Lower leg skin (tissue), 4 donors: ENCODE results near the gene TMEM39B. TPM values are rescaled to one million over a fixed set of nuclear protein-coding genes. Genes with fewer than 3 reads are reported as not detected.

Experiments
- DNase-seq, 2 donors: peaks; one replicate each; pipeline ENCODE4 v3.0.0-alpha.2; 2019; ENCODE audit warnings: low spot score in 2 of 2
- H3K4me3 ChIP-seq: fragments of 200-600 bp; sonication (generic); 2 replicates; pipeline ENCODE4 v1.5.1; 2017; ENCODE audit warnings: mild to moderate bottlenecking, low read depth; ENCODE audit not compliant: poor library complexity, severe bottlenecking
- POLR2A ChIP-seq, 2 donors: fragments of 450-650 bp; IDR thresholded peaks; one replicate each; pipeline ENCODE4 v1.6.1; 2016 to 2017; ENCODE audit warnings: antibody characterized with exemption in 2 of 2, mild to moderate bottlenecking in 1 of 2, moderate library complexity in 1 of 2
- WGBS, 2 donors: methylation state at CpG; one replicate each; pipeline ENCODE4 v1.1.5; 2018; 5-methylcytosine and 5-hydroxymethylcytosine counted together
- intact Hi-C: fragments of 100-400 bp; cut with DNase I; formaldehyde crosslinking; loops from one replicate; pipeline ENCODE4 v1.15.0; 2023; ENCODE audit warnings: low total_unique reads
- microRNA-seq, 2 donors: library from miRNA; unstranded; fragments of <30 nt; microRNA quantifications; one replicate each; pipeline ENCODE4, GENCODE V29; 2016; ENCODE audit warnings: borderline replicate concordance in 2 of 2, borderline number of aligned reads in 1 of 2
- total RNA-seq, 4 donors: library from RNA; depleted of rRNA; stranded (reverse); fragments of >200 nt; gene quantifications; one replicate each; pipeline ENCODE4 v1.1.0, GENCODE V29; 2016
- TF ChIP-seq, protein P1 (sequence below), 3 donors: fragments of 450-650 bp; IDR thresholded peaks; one replicate each; pipeline ENCODE4 v1.5.1; 2016; ENCODE audit warnings: antibody characterized with exemption in 3 of 3, mild to moderate bottlenecking in 3 of 3, moderate library complexity in 2 of 3

TMEM39B gene
- total RNA-seq, 4 donors from 2014 or later: 2.9 to 5.0 (median 4.3) TPM

DNA sequence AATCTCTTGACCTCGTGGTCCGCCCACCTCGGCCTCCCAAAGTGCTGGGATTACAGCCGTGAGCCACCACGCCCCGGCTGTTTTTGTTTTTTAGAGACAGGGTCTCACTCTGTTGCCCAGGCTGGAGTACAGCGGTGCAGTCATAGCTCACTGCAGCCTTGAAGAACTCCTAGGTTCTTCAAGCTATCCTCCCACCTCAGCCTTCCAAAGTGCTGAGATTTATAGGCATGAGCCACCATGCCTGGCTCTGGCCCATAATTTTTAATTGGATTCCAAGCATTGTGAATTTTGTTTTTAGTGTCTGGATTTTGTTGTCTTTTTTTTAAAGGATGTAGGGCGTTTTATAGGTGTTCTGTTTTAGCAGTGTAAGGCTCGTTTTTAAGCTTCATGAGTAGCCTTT, 78.1 kb downstream of the TMEM39B start:
- 88 to 91% methylated on average over 9 of the region's 9 CpGs for WGBS, 2 donors

DNA sequence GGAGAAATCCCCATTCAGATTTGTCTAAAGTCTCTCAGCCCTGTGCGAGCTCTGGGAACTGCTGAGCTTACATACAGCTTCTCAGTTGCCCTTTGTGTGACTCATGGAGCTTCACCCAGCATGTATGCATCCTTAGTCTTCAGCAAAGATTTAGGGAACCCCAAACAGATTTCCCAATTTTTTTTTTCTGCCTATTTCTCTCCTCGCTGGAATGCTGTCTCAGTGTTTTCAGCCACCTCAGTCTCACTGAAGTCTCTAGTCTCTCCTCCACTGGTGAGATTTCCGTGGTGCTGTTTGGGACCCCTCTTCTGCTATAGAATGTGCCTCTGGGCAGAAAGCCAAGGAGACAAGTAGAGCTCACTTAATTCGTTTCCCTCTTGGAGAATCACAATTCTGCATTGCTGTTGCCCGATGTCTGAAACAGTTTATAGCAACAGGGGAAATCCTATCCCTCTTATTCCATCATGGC, 78.6 kb downstream of the TMEM39B start:
- WGBS, 2 donors: 56 to 58% methylated on average over 5 of the region's 5 CpGs
- H3K4me3 ChIP-seq: no peak overlapping the region
- TF ChIP-seq, protein P1, sequence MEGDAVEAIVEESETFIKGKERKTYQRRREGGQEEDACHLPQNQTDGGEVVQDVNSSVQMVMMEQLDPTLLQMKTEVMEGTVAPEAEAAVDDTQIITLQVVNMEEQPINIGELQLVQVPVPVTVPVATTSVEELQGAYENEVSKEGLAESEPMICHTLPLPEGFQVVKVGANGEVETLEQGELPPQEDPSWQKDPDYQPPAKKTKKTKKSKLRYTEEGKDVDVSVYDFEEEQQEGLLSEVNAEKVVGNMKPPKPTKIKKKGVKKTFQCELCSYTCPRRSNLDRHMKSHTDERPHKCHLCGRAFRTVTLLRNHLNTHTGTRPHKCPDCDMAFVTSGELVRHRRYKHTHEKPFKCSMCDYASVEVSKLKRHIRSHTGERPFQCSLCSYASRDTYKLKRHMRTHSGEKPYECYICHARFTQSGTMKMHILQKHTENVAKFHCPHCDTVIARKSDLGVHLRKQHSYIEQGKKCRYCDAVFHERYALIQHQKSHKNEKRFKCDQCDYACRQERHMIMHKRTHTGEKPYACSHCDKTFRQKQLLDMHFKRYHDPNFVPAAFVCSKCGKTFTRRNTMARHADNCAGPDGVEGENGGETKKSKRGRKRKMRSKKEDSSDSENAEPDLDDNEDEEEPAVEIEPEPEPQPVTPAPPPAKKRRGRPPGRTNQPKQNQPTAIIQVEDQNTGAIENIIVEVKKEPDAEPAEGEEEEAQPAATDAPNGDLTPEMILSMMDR (IDR thresholded peaks at IDR 0.05): no peak
- no peak for TF ChIP-seq POLR2A (IDR thresholded peaks at IDR 0.05)
- intact Hi-C loops: no loop called here
- no peak for DNase-seq

More for the DNA sequence above, 78.1 kb downstream of the TMEM39B start:
- no peak for DNase-seq
- intact Hi-C loops: no loop called here
- no peak for TF ChIP-seq POLR2A (IDR thresholded peaks at IDR 0.05)
- H3K4me3 ChIP-seq: no peak overlapping the region

Small RNA genes within 50 kb of the gene (microRNA-seq; reads per million reads assigned to microRNA genes)
- 0 reads per million in 2 donors for gene MIR5585

Other genes starting within 250 kb of the TMEM39B start
- 10 to 100 TPM; 40.9 to 92.8 (median 67.3) TPM for gene PTP4A2, start 134.6 kb upstream of the TMEM39B start, total RNA-seq
- 10 to 100 TPM; 60.8 to 94.3 (median 84.7) TPM for gene KHDRBS1, start 59.1 kb upstream of the TMEM39B start, total RNA-seq
- 10 to 100 TPM; 44.2 to 48.5 (median 44.3) TPM for gene KPNA6, start 35.1 kb downstream of the TMEM39B start, total RNA-seq
- 10 to 100 TPM; 41.1 to 62.0 (median 56.6) TPM for gene TXLNA, start 106.7 kb downstream of the TMEM39B start, total RNA-seq
- 1 to 10 TPM; 2.0 to 3.6 (median 3.3) TPM for gene CCDC28B, start 127.7 kb downstream of the TMEM39B start, total RNA-seq
- 1 to 10 TPM; 3.4 to 6.5 (median 4.7) TPM for gene IQCC, start 132.7 kb downstream of the TMEM39B start, total RNA-seq
- not detected for gene DCDC2B, start 136.2 kb downstream of the TMEM39B start, total RNA-seq
- gene TMEM234, start 149.4 kb downstream of the TMEM39B start, total RNA-seq: 10 to 100 TPM in 2 of 4 donors, 1 to 10 TPM in 2; 2.7 to 14.8 (median 9.0) TPM
- 100 to 1,000 TPM; 128 to 189 (median 169) TPM for gene EIF3I, start 149.5 kb downstream of the TMEM39B start, total RNA-seq
- gene FAM167B, start 174.3 kb downstream of the TMEM39B start, total RNA-seq: 1 to 10 TPM in 1 of 4 donors, under 1 TPM in 2, not detected in 1; 0.42 to 1.4 (median 0.51) TPM
- gene LCK, start 178.3 kb downstream of the TMEM39B start, total RNA-seq: 1 to 10 TPM in 3 of 4 donors, under 1 TPM in 1; 0.25 to 3.0 (median 2.0) TPM
- gene HDAC1, start 219.1 kb downstream of the TMEM39B start, total RNA-seq: 10 to 100 TPM; 45.7 to 53.9 (median 47.9) TPM